ENCODE results near the gene MIEN1. TPM values are rescaled to one million over a fixed set of nuclear protein-coding genes. Genes with fewer than 3 reads are reported as not detected.

The MIEN1 gene
- total and polyA plus RNA-seq, 2 of the 13 experiments (the other 11 are each of a cell fraction or from before 2014, with no cell fraction given), result 40.6 to 56.6 TPM

DNA sequence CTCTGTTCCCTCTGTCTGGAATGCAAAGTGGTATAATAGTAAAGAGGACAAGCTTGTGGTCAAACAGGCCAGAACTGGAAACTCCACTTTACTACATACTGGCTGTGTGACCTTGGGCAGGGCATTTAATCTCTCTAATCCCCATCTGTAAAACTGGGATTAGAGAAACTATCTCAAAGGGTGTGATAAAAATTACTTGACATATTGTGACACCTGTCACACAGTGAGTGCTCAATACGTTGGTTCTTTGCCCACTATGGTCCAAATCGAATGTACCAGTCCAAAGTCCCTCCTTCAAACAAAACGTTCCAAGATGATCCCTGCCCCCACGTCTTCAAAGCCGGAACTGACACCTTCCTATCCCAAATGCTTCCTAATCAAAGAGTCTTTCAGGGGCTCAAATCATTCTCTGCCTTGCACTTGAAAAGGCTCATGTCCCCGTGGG lies 43.2 kb downstream of the MIEN1 start (continued):
- TF ChIP-seq, protein P1, sequence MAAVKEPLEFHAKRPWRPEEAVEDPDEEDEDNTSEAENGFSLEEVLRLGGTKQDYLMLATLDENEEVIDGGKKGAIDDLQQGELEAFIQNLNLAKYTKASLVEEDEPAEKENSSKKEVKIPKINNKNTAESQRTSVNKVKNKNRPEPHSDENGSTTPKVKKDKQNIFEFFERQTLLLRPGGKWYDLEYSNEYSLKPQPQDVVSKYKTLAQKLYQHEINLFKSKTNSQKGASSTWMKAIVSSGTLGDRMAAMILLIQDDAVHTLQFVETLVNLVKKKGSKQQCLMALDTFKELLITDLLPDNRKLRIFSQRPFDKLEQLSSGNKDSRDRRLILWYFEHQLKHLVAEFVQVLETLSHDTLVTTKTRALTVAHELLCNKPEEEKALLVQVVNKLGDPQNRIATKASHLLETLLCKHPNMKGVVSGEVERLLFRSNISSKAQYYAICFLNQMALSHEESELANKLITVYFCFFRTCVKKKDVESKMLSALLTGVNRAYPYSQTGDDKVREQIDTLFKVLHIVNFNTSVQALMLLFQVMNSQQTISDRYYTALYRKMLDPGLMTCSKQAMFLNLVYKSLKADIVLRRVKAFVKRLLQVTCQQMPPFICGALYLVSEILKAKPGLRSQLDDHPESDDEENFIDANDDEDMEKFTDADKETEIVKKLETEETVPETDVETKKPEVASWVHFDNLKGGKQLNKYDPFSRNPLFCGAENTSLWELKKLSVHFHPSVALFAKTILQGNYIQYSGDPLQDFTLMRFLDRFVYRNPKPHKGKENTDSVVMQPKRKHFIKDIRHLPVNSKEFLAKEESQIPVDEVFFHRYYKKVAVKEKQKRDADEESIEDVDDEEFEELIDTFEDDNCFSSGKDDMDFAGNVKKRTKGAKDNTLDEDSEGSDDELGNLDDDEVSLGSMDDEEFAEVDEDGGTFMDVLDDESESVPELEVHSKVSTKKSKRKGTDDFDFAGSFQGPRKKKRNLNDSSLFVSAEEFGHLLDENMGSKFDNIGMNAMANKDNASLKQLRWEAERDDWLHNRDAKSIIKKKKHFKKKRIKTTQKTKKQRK (IDR thresholded peaks at IDR 0.05; ENCODE audit: low read length), result no peak
- TF ChIP-seq BORCS8-MEF2B (CRISPR knock-in tag; IDR thresholded peaks at IDR 0.05) (no peak), ZFX (CRISPR knock-in tag; IDR thresholded peaks at IDR 0.05; ENCODE audit: low read depth) (no peak; the same call in 1 of the 2 replicates), NFKBIZ (CRISPR knock-in tag; IDR thresholded peaks at IDR 0.05) (peak; percentile 46; the same call in 1 of the 2 replicates), HNF4A (CRISPR knock-in tag; IDR thresholded peaks at IDR 0.05) (peak; percentile 95), ZNF781 (CRISPR knock-in tag; IDR thresholded peaks at IDR 0.05; ENCODE audit: borderline replicate concordance, not compliant biosample characterization) (no peak), PITX1 (CRISPR knock-in tag; IDR thresholded peaks at IDR 0.05) (peak; percentile 67; the same call in 1 of the 2 replicates), SNAI1 (CRISPR knock-in tag; IDR thresholded peaks at IDR 0.05; ENCODE audit: borderline replicate concordance) (no peak), ZNF703 (CRISPR knock-in tag; IDR thresholded peaks at IDR 0.05; ENCODE audit: borderline replicate concordance) (no peak), RBAK (CRISPR knock-in tag; IDR thresholded peaks at IDR 0.05) (no peak), CBFB (CRISPR knock-in tag; IDR thresholded peaks at IDR 0.05) (0 out of 2 replicates have a peak, but pooled peaks have one; percentile 47), ZNF615 (CRISPR knock-in tag; IDR thresholded peaks at IDR 0.05; ENCODE audit: borderline replicate concordance) (0 out of 2 replicates have a peak, but pooled peaks have one; percentile 26), SATB2 (CRISPR knock-in tag; IDR thresholded peaks at IDR 0.05) (no peak), GFI1 (CRISPR knock-in tag; IDR thresholded peaks at IDR 0.05; ENCODE audit: borderline replicate concordance) (no peak), NCOA2 (CRISPR knock-in tag; IDR thresholded peaks at IDR 0.05) (peak; percentile 64), TOE1 (CRISPR knock-in tag; IDR thresholded peaks at IDR 0.05) (0 out of 2 replicates have a peak, but pooled peaks have one; percentile 20), JUNB (CRISPR knock-in tag; IDR thresholded peaks at IDR 0.05; ENCODE audit: borderline replicate concordance) (no peak), ARNTL (CRISPR knock-in tag; IDR thresholded peaks at IDR 0.05) (peak; percentile 57; the same call in 1 of the 2 replicates), RARA (CRISPR knock-in tag; IDR thresholded peaks at IDR 0.05) (peak; percentile 52)
- TF ChIP-seq, protein P2, sequence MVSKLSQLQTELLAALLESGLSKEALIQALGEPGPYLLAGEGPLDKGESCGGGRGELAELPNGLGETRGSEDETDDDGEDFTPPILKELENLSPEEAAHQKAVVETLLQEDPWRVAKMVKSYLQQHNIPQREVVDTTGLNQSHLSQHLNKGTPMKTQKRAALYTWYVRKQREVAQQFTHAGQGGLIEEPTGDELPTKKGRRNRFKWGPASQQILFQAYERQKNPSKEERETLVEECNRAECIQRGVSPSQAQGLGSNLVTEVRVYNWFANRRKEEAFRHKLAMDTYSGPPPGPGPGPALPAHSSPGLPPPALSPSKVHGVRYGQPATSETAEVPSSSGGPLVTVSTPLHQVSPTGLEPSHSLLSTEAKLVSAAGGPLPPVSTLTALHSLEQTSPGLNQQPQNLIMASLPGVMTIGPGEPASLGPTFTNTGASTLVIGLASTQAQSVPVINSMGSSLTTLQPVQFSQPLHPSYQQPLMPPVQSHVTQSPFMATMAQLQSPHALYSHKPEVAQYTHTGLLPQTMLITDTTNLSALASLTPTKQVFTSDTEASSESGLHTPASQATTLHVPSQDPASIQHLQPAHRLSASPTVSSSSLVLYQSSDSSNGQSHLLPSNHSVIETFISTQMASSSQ (IDR thresholded peaks at IDR 0.05; ENCODE audit: low read depth), result 0 out of 2 replicates have a peak, but pooled peaks have one; percentile 26
- TF ChIP-seq, protein P2 (CRISPR knock-in tag; IDR thresholded peaks at IDR 0.05; ENCODE audit: borderline replicate concordance), result no peak
- TF ChIP-seq, protein P3, sequence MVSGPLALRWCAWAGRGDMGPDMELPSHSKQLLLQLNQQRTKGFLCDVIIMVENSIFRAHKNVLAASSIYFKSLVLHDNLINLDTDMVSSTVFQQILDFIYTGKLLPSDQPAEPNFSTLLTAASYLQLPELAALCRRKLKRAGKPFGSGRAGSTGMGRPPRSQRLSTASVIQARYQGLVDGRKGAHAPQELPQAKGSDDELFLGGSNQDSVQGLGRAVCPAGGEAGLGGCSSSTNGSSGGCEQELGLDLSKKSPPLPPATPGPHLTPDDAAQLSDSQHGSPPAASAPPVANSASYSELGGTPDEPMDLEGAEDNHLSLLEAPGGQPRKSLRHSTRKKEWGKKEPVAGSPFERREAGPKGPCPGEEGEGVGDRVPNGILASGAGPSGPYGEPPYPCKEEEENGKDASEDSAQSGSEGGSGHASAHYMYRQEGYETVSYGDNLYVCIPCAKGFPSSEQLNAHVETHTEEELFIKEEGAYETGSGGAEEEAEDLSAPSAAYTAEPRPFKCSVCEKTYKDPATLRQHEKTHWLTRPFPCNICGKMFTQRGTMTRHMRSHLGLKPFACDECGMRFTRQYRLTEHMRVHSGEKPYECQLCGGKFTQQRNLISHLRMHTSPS (CRISPR knock-in tag; IDR thresholded peaks at IDR 0.05; ENCODE audit: low read depth), result peak; percentile 0; the same call in 1 of the 2 replicates

All from HepG2 (cell line).